ENCODE measurements around the gene SLC1A3. TPM values are rescaled to one million over a fixed set of nuclear protein-coding genes. Genes with fewer than 3 reads are reported as not detected.

Gene SLC1A3
- total RNA-seq, 1 donor from 2014 or later = 4.0 TPM

DNA sequence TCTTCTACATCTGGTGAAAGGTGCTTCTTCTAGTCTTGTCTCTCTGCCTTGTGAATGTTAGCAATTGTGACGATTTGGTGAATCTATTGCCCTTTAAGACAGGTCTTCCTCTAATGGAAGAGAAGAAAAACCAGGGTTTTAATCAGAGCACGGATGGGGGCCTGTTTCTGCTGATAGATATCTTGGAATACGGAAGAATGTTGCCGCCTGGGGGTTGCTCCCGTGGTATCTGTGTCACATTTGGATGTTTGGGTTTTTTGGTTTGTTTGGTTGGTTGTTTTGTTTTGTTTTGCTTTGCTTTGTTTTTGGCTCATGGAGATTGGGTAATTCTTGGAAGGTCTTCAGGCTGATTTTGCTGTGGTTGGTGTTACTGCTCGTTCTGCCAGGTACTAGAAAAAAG is 9.7 kb upstream of the SLC1A3 start:
- DNase-seq (ENCODE audit: low spot score) = no peak
- Mint-ChIP-seq H3K36me3 (ENCODE audit: low read depth, unreplicated experiment) (no peaks in the 10 kb centered on the region), H3K27ac (ENCODE audit: unreplicated experiment) (no peak overlapping the region), H3K4me3 (ENCODE audit: unreplicated experiment) (no peak overlapping the region), H3K9me3 (ENCODE audit: unreplicated experiment) (no peaks in the 10 kb centered on the region), H3K4me1 (ENCODE audit: unreplicated experiment) (no peaks in the 10 kb centered on the region), H3K27me3 (ENCODE audit: unreplicated experiment) (no peaks in the 10 kb centered on the region)
- TF ChIP-seq, protein P1, sequence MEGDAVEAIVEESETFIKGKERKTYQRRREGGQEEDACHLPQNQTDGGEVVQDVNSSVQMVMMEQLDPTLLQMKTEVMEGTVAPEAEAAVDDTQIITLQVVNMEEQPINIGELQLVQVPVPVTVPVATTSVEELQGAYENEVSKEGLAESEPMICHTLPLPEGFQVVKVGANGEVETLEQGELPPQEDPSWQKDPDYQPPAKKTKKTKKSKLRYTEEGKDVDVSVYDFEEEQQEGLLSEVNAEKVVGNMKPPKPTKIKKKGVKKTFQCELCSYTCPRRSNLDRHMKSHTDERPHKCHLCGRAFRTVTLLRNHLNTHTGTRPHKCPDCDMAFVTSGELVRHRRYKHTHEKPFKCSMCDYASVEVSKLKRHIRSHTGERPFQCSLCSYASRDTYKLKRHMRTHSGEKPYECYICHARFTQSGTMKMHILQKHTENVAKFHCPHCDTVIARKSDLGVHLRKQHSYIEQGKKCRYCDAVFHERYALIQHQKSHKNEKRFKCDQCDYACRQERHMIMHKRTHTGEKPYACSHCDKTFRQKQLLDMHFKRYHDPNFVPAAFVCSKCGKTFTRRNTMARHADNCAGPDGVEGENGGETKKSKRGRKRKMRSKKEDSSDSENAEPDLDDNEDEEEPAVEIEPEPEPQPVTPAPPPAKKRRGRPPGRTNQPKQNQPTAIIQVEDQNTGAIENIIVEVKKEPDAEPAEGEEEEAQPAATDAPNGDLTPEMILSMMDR (IDR thresholded peaks at IDR 0.05; ENCODE audit: unreplicated experiment) = no peak

GRCh38 chr5:36598045-36598444 is 8.4 kb upstream of the SLC1A3 start:
- H3K27me3 Mint-ChIP-seq (ENCODE audit: unreplicated experiment) = no peaks in the 10 kb centered on the region
- TF ChIP-seq, protein P1 (IDR thresholded peaks at IDR 0.05; ENCODE audit: unreplicated experiment) = no peak
- no peaks in the 10 kb centered on the region for H3K36me3 Mint-ChIP-seq (ENCODE audit: low read depth, unreplicated experiment)
- H3K4me1 Mint-ChIP-seq (ENCODE audit: unreplicated experiment) = no peaks in the 10 kb centered on the region
- H3K27ac Mint-ChIP-seq (ENCODE audit: unreplicated experiment) = no peak overlapping the region
- H3K9me3 Mint-ChIP-seq (ENCODE audit: unreplicated experiment) = no peaks in the 10 kb centered on the region
- H3K4me3 Mint-ChIP-seq (ENCODE audit: unreplicated experiment) = no peak overlapping the region
- DNase-seq (ENCODE audit: low spot score) = no peak

GRCh38 chr5:36599986-36600779 is 6.2 kb upstream of the SLC1A3 start:
- H3K9me3 Mint-ChIP-seq (ENCODE audit: unreplicated experiment) = no peaks in the 10 kb centered on the region
- no peaks in the 10 kb centered on the region for H3K36me3 Mint-ChIP-seq (ENCODE audit: low read depth, unreplicated experiment)
- no peaks in the 10 kb centered on the region for H3K27me3 Mint-ChIP-seq (ENCODE audit: unreplicated experiment)
- no peaks in the 10 kb centered on the region for H3K4me1 Mint-ChIP-seq (ENCODE audit: unreplicated experiment)
- H3K4me3 Mint-ChIP-seq (ENCODE audit: unreplicated experiment) = no peak overlapping the region
- no peak overlapping the region for H3K27ac Mint-ChIP-seq (ENCODE audit: unreplicated experiment)
- TF ChIP-seq, protein P1 (IDR thresholded peaks at IDR 0.05; ENCODE audit: unreplicated experiment) = no peak
- DNase-seq (ENCODE audit: low spot score) = no peak

DNA sequence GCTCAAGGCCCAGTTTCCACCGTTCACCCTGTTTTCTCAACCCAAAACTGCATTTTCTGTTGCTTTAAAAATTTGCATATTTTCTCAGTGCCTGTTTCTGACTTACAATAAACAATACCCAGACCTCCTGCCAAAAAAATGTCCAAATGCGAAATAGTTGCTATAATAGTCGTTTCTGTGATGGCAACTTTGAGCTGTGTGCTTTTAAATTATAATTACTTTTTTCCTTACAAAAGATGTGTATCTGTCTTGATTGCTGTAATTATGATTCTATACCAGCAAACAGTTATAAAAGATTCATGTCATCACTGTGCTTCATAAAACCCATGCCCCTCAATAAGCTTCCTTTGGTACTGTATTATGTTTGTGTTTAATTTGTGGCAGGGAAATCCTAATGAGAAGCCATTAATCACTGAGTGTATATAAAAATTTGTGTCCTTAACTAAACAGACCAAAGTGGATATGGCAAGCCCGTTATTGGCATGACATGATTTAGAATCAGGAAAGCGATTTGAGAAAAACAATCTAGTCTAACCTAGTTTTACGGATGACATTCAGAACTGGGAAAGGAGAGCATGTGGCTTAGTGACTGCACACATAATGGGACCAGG is 5.4 kb upstream of the SLC1A3 start:
- H3K4me3 Mint-ChIP-seq (ENCODE audit: unreplicated experiment) = no peak overlapping the region
- H3K36me3 Mint-ChIP-seq (ENCODE audit: low read depth, unreplicated experiment) = no peaks in the 10 kb centered on the region
- no peak for DNase-seq (ENCODE audit: low spot score)
- H3K27ac Mint-ChIP-seq (ENCODE audit: unreplicated experiment) = no peak overlapping the region
- H3K27me3 Mint-ChIP-seq (ENCODE audit: unreplicated experiment) = no peaks in the 10 kb centered on the region
- H3K9me3 Mint-ChIP-seq (ENCODE audit: unreplicated experiment) = no peaks in the 10 kb centered on the region
- TF ChIP-seq, protein P1 (IDR thresholded peaks at IDR 0.05; ENCODE audit: unreplicated experiment) = no peak
- H3K4me1 Mint-ChIP-seq (ENCODE audit: unreplicated experiment) = no peaks in the 10 kb centered on the region

- no peak overlapping the region for H3K4me3 Mint-ChIP-seq (ENCODE audit: unreplicated experiment)
- peak; percentile 43 for DNase-seq (ENCODE audit: low spot score)
- H3K9me3 Mint-ChIP-seq (ENCODE audit: unreplicated experiment) = no peaks in the 10 kb centered on the region
- H3K36me3 Mint-ChIP-seq (ENCODE audit: low read depth, unreplicated experiment) = no peaks in the 10 kb centered on the region
- no peaks in the 10 kb centered on the region for H3K27me3 Mint-ChIP-seq (ENCODE audit: unreplicated experiment)
- TF ChIP-seq, protein P1 (IDR thresholded peaks at IDR 0.05; ENCODE audit: unreplicated experiment) = no peak
- no peaks in the 10 kb centered on the region for H3K4me1 Mint-ChIP-seq (ENCODE audit: unreplicated experiment)
- no peak overlapping the region for H3K27ac Mint-ChIP-seq (ENCODE audit: unreplicated experiment)
Measured at GRCh38 chr5:36602704-36603321, 3.6 kb upstream of the SLC1A3 start.
